Gastrocnemius medialis (tissue), 4 donors: ENCODE data around the gene SALL2. TPM values are rescaled to one million over a fixed set of nuclear protein-coding genes. Genes with fewer than 3 reads are reported as not detected.

Experiments
- ATAC-seq, 2 donors: fragments of 150-250 bp; one replicate each; pipeline ENCODE4 v1.9.1; 2016
- DNase-seq, 2 donors: peaks; one replicate each; pipeline ENCODE4 v3.0.0-alpha.2; 2019
- H3K27ac ChIP-seq, 4 donors: fragments of 200-600 bp; sonication (generic); 1 replicate in 1 of 4; 2 replicates in 3 of 4; pipeline ENCODE4 v1.5.1; 2016 to 2018; ENCODE audit warnings: mild to moderate bottlenecking in 2 of 4, moderate library complexity in 1 of 4
- H3K27me3 ChIP-seq, 3 donors: fragments of 200-600 bp; sonication (generic) in 2 of 3; 1 replicate in 1 of 3; 2 replicates in 2 of 3; pipeline versions ENCODE4 v1.5.1 to v1.6.0; 2016 to 2019; ENCODE audit warnings: mild to moderate bottlenecking in 1 of 3, moderate library complexity in 1 of 3
- H3K36me3 ChIP-seq, 2 donors: fragments of 200-600 bp; sonication (generic) in 1 of 2; one replicate each; pipeline ENCODE4 v1.5.1; 2017 to 2018
- H3K4me1 ChIP-seq, 2 donors: fragments of 200-600 bp; sonication (generic) in 1 of 2; one replicate each; pipeline ENCODE4 v1.5.1; 2016 to 2017; ENCODE audit warnings: mild to moderate bottlenecking in 2 of 2
- H3K4me3 ChIP-seq, 4 donors: fragments of 200-600 bp; sonication (generic) in 3 of 4; 1 replicate in 1 of 4; 2 replicates in 3 of 4; pipeline ENCODE4 v1.5.1; 2016 to 2019; ENCODE audit warnings: mild to moderate bottlenecking in 2 of 4
- H3K9me3 ChIP-seq, 3 donors: fragments of 200-600 bp; sonication (generic) in 2 of 3; 1 replicate in 1 of 3; 2 replicates in 2 of 3; pipeline ENCODE4 v1.5.1; 2016 to 2019
- CTCF ChIP-seq, 5 experiments: fragments of 450-650 bp in 3 of 5; fragments of 200-600 bp in 2 of 5; sonication (generic) in 2 of 5; IDR thresholded peaks in 4 of 5; conservative IDR thresholded peaks in 1 of 5; 1 replicate in 4 of 5; 2 replicates in 1 of 5; pipeline ENCODE4 v1.5.1; 2016 to 2019; ENCODE audit warnings: antibody characterized with exemption in 5 of 5, mild to moderate bottlenecking in 3 of 5, moderate library complexity in 3 of 5
- POLR2A ChIP-seq, 2 donors: fragments of 450-650 bp; IDR thresholded peaks; one replicate each; pipeline ENCODE4 v1.6.1; 2017; ENCODE audit warnings: antibody characterized with exemption in 2 of 2, mild to moderate bottlenecking in 2 of 2, moderate library complexity in 2 of 2
- in situ Hi-C, 4 donors: fragments of 200-750 bp; cut with MboI; loops; one replicate each; pipeline versions ENCODE4 v1.15.0 to v1.8.0; 2017; ENCODE audit warnings: low sequenced_read_pairs in 4 of 4
- intact Hi-C: fragments of 100-400 bp; cut with DNase I; formaldehyde crosslinking; loops from one replicate; pipeline ENCODE4 v1.15.1; 2023; ENCODE audit warnings: low total_unique reads
- total RNA-seq, 4 donors: library from RNA; depleted of rRNA; stranded (reverse); fragments of >200 nt; gene quantifications; one replicate each; pipeline versions ENCODE4 v1.1.0 to v1.2.3, GENCODE V29; 2016

SALL2 gene
- total RNA-seq, 4 donors from 2014 or later = 0.80 to 2.0 (median 1.1) TPM

DNA sequence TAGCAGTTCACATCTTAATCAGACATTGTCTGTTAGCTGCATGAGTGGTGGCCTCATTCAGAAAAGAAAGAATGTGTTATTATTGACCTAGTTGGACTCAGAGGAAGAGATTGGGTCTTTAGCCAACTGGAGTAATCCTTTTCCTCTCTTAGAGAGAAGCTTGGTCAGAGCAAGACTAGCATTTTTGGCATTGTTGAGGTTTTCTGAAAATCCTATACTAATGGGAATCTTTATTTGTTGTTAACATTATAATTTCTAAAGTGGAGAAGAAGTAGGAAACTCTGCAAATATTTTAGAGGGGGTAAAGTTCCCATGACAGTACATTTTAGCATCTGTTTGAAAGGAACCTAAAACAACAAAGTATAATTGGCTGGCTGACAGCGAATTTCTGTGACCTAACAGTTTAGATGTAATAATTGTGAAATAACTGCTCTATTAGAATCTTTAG, 39.5 kb downstream of the SALL2 start:
- intact Hi-C loops = no loop called here

GRCh38 chr14:21476925-21477681, 49.0 kb downstream of the SALL2 start, which contains the start of the genes RAB2B and TOX4:
RAB2B (minus strand) TSS chr14:21476959; CDS start chr14:21476872, 87 bp downstream.
TOX4 (plus strand) TSS chr14:21477195; CDS start chr14:21477279, 84 bp downstream.
- in situ Hi-C loops (no loop called here), intact Hi-C loops (loop anchor here (1.0 to 5.0 kb wide), 5 partner anchors 21 to 210 kb away; partner anchors contain the start of genes CHD8, HNRNPC, METTL3 and SUPT16H)
- Histone ChIP-seq H3K36me3 (peaks cover 0 to 30% of the 10 kb centered on the region in 2 donors), H3K9me3 (no peaks in the 10 kb centered on the region), H3K4me3 (peak within 1 kb of the TSS; percentile 66 to 90 (median 80)), H3K27ac (peak within 1 kb of the TSS; percentile 83 to 89 (median 87)), H3K27me3 (no peaks in the 10 kb centered on the region), H3K4me1 (peaks cover 19 to 20% of the 10 kb centered on the region in 2 donors)
- DNase-seq = peak; percentile 97 to 98
- ATAC-seq = peak; percentile 98 to 99
- TF ChIP-seq POLR2A (IDR thresholded peaks at IDR 0.05) (peak; percentile 68 to 87), CTCF (IDR thresholded peaks at IDR 0.05 in 4 of 5, conservative IDR thresholded peaks at IDR 0.05 in 1 of 5) (peak; percentile 90 to 100 (median 99))

More for the DNA sequence above, 39.5 kb downstream of the SALL2 start:
- H3K27me3 ChIP-seq = no peaks in the 10 kb centered on the region
- H3K4me3 ChIP-seq = no peak overlapping the region
- no peak for TF ChIP-seq POLR2A (IDR thresholded peaks at IDR 0.05)
- TF ChIP-seq CTCF (IDR thresholded peaks at IDR 0.05 in 4 of 5, conservative IDR thresholded peaks at IDR 0.05 in 1 of 5) = no peak
- H3K27ac ChIP-seq = no peak overlapping the region
- in situ Hi-C loops = no loop called here
- H3K9me3 ChIP-seq = no peaks in the 10 kb centered on the region
- peaks cover 0 to 52% of the 10 kb centered on the region in 2 donors for H3K36me3 ChIP-seq
- DNase-seq (no peak), ATAC-seq (no peak)
- no peaks in the 10 kb centered on the region for H3K4me1 ChIP-seq

- Histone ChIP-seq H3K27me3 (no peaks in the 10 kb centered on the region), H3K36me3 (peaks cover 0 to 25% of the 10 kb centered on the region in 2 donors), H3K27ac (peak overlapping the region; percentile 83 to 89 (median 87)), H3K4me1 (peaks cover 19 to 20% of the 10 kb centered on the region in 2 donors), H3K9me3 (no peaks in the 10 kb centered on the region), H3K4me3 (peak overlapping the region; percentile 66 to 90 (median 80))
- ATAC-seq (peak; percentile 72 to 74), DNase-seq (peak in 1 of 2 donors; percentile 82)
- intact Hi-C loops (loop anchor here (1.0 to 5.0 kb wide), 3 partner anchors 35 to 209 kb away; partner anchors contain the start of genes HNRNPC, METTL3 and SUPT16H), in situ Hi-C loops (no loop called here)
- TF ChIP-seq CTCF (IDR thresholded peaks at IDR 0.05 in 4 of 5, conservative IDR thresholded peaks at IDR 0.05 in 1 of 5) (no peak), POLR2A (IDR thresholded peaks at IDR 0.05) (no peak)
Observed at GRCh38 chr14:21476523-21476924, 49.6 kb downstream of the SALL2 start.

DNA sequence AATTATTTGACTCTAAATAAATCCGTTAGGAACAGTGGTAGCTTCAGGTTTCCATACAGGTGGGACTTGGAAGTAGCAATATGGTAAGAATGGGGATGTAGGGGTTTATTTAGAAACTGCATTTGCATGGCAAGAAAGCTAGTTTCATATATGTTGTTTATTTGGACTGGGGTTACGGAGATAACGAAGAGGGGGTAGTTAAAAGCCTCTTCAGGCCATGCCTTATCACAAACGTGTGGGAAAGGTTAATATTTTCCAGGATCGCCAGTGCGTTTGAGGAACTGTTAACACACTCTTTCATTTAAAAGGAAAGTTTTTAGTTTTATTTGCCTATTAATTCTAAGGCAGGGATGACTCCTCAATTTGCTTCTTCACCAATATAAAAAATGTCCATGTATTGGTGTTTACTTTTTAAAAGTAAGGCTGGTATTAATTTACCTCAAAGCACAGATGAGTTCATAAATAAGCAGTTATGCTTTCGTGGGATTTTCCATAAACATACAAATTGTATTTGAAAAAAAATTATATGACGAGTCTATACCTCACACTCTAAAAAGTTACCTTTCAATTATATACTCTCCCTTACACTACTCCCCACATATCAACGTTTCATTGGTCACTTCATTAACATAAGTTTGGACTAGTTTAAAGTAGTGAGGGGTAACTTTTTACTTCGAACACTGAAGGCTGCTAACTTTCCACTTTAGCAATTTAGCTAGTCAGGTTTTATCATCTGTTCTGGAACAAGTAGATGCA, 50.2 kb downstream of the SALL2 start:
- ATAC-seq = peak in 1 of 2 donors; percentile 1
- in situ Hi-C loops = no loop called here
- H3K4me1 ChIP-seq = peaks cover 19 to 20% of the 10 kb centered on the region in 2 donors
- intact Hi-C loops = loop anchor here (1.0 to 5.0 kb wide), 3 partner anchors 35 to 209 kb away; partner anchors contain the start of genes HNRNPC, METTL3 and SUPT16H
- H3K9me3 ChIP-seq = no peaks in the 10 kb centered on the region
- peak overlapping the region; percentile 83 to 89 (median 87) for H3K27ac ChIP-seq
- no peak for DNase-seq
- peak overlapping the region; percentile 66 to 90 (median 80) for H3K4me3 ChIP-seq
- TF ChIP-seq POLR2A (IDR thresholded peaks at IDR 0.05) = no peak
- TF ChIP-seq CTCF (IDR thresholded peaks at IDR 0.05 in 4 of 5, conservative IDR thresholded peaks at IDR 0.05 in 1 of 5) = no peak
- H3K36me3 ChIP-seq = peaks cover 0 to 22% of the 10 kb centered on the region in 2 donors
- H3K27me3 ChIP-seq = no peaks in the 10 kb centered on the region

Other genes starting within 250 kb of the SALL2 start
- gene RPGRIP1, start 246.3 kb downstream of the SALL2 start, total RNA-seq = not detected
- gene SUPT16H, start 142.3 kb downstream of the SALL2 start, total RNA-seq = 10 to 100 TPM; 27.2 to 33.5 (median 30.8) TPM
- 10 to 100 TPM; 23.8 to 49.5 (median 37.6) TPM for gene CHD8, start 70.2 kb downstream of the SALL2 start, total RNA-seq
- 10 to 100 TPM in 1 of 4 donors, 1 to 10 TPM in 3; 4.8 to 13.6 (median 8.0) TPM for gene RAB2B, start 49.4 kb downstream of the SALL2 start, total RNA-seq
- gene TOX4, start 49.2 kb downstream of the SALL2 start, total RNA-seq = 100 to 1,000 TPM in 2 of 4 donors, 10 to 100 TPM in 2; 57.2 to 135 (median 112) TPM
- 10 to 100 TPM; 16.5 to 52.4 (median 34.6) TPM for gene METTL3, start 15.0 kb downstream of the SALL2 start, total RNA-seq
- not detected for gene OR10G3, start 53.7 kb upstream of the SALL2 start, total RNA-seq
- not detected for gene OR10G2, start 108.6 kb upstream of the SALL2 start, total RNA-seq
- not detected for gene OR4E2, start 127.5 kb upstream of the SALL2 start, total RNA-seq
- gene OR4E1, start 147.5 kb upstream of the SALL2 start, total RNA-seq = not detected